Measurements from ENCODE around the gene RPS6KA6.

The RPS6KA6 gene

GRCh38 chrX:84064164-84064563 lies 123.8 kb downstream of the RPS6KA6 start:
- peaks cover 14% of the 10 kb centered on the region for H3K9me3 Mint-ChIP-seq
- no peak overlapping the region for H3K4me3 Mint-ChIP-seq
- no peaks in the 10 kb centered on the region for H3K27me3 Mint-ChIP-seq (ENCODE audit: low read depth)
- H3K36me3 Mint-ChIP-seq (ENCODE audit: low read depth), result no peaks in the 10 kb centered on the region
- H3K4me1 Mint-ChIP-seq, result no peaks in the 10 kb centered on the region
- no peak for TF ChIP-seq CTCF (IDR thresholded peaks at IDR 0.05; ENCODE audit: unreplicated experiment in 3 of 3)
- H3K27ac Mint-ChIP-seq, result no peak overlapping the region

GRCh38 chrX:84047339-84047738 lies 140.7 kb downstream of the RPS6KA6 start:
- TF ChIP-seq CTCF (IDR thresholded peaks at IDR 0.05; ENCODE audit: unreplicated experiment in 3 of 3), result no peak

DNA sequence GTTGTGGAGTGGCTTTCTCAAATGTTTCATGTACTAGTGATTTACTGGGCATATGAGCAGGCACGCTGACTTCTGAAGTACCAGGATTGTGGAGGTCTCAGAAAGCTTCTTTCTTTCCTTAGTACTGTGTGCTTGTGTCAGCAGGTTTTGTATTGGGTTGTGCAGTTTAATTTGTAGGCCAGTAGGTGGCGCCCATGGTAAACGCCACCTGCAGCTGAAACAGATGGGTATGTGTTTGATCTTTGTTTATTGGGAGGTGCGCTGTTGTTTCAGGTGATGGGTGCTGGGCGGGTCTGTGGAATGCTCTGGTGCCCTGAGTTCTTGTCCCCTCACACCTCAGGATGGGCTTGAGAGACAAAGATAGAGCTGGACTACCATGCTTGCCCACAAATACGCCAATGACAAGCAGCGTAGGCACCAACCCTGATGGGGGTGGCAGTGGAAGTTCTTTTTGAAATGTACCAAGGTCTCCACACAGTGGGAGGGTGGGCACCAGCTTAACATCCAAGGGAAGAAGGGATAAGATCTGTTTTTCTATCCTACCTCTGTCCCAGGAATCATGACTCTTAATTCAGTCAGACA lies 141.5 kb downstream of the RPS6KA6 start:
- Mint-ChIP-seq H3K4me1 (no peaks in the 10 kb centered on the region), H3K4me3 (no peak overlapping the region)

More at GRCh38 chrX:84047339-84047738, 140.7 kb downstream of the RPS6KA6 start:
- H3K4me1 Mint-ChIP-seq, result no peaks in the 10 kb centered on the region
- no peak overlapping the region for H3K27ac Mint-ChIP-seq
- H3K9me3 Mint-ChIP-seq, result peaks cover 6% of the 10 kb centered on the region
- no peaks in the 10 kb centered on the region for H3K36me3 Mint-ChIP-seq (ENCODE audit: low read depth)
- peaks cover 3% of the 10 kb centered on the region for H3K27me3 Mint-ChIP-seq (ENCODE audit: low read depth)
- H3K4me3 Mint-ChIP-seq, result no peak overlapping the region

DNA sequence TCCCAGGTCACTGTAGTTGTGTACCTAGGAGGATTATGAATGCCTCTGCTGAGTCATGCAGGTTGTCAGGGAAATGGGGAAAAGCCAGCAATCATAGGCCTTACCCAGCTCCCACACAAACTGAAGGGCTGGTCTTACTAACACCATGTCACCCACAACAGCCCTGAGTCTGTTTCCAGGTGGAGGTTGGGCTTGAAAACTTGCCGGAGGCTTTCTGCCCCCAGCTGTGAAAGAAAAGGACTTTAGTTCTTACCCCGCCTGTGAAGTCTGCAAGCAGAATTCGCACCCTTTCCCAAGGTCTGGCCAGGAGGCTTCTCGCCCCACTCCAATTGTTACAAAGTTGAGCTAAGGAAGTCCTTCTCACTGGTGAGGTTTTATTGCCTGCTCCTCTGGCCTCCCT lies 143.9 kb downstream of the RPS6KA6 start:
- no peaks in the 10 kb centered on the region for H3K36me3 Mint-ChIP-seq (ENCODE audit: low read depth)
- TF ChIP-seq CTCF (IDR thresholded peaks at IDR 0.05; ENCODE audit: unreplicated experiment in 3 of 3), result no peak
- H3K27me3 Mint-ChIP-seq (ENCODE audit: low read depth), result peaks cover 3% of the 10 kb centered on the region
- H3K4me3 Mint-ChIP-seq, result no peak overlapping the region
- no peaks in the 10 kb centered on the region for H3K4me1 Mint-ChIP-seq
- no peak overlapping the region for H3K27ac Mint-ChIP-seq
- H3K9me3 Mint-ChIP-seq, result peaks cover 11% of the 10 kb centered on the region

More for the DNA sequence above, 141.5 kb downstream of the RPS6KA6 start:
- H3K9me3 Mint-ChIP-seq, result peaks cover 6% of the 10 kb centered on the region
- no peaks in the 10 kb centered on the region for H3K36me3 Mint-ChIP-seq (ENCODE audit: low read depth)
- H3K27me3 Mint-ChIP-seq (ENCODE audit: low read depth), result peaks cover 3% of the 10 kb centered on the region
- H3K27ac Mint-ChIP-seq, result no peak overlapping the region
- peak; percentile 49 to 58 (median 55) for TF ChIP-seq CTCF (IDR thresholded peaks at IDR 0.05; ENCODE audit: unreplicated experiment in 3 of 3)

All from nephron (organoid).